Ovary (tissue), 3 donors: Measurements from ENCODE around the gene RGS7.
"Not testable (repeated sequence)": the region's sequence is repeated elsewhere in the genome, so short reads cannot be mapped to it uniquely, and the experiment has no call there.

Experiments
- EP300 ChIP-seq: sonication (generic); formaldehyde crosslinking; IDR thresholded peaks from one replicate; pipeline ENCODE4 v1.6.1; 2017; ENCODE audit warnings: antibody characterized with exemption
- POLR2A ChIP-seq: fragments of 450-650 bp; IDR thresholded peaks from one replicate; pipeline ENCODE4 v1.6.1; 2017; ENCODE audit warnings: antibody characterized with exemption, mild to moderate bottlenecking, moderate library complexity
- TF ChIP-seq, protein P1 (sequence below), 3 donors: fragments of 450-650 bp in 2 of 3; fragments of 200-600 bp in 1 of 3; IDR thresholded peaks; one replicate each; pipeline versions ENCODE4 v1.5.1 to v1.8.0; 2016 to 2022; ENCODE audit warnings: antibody characterized with exemption in 3 of 3, mild to moderate bottlenecking in 1 of 3
- donor health status: DM: no; HTN: no; CAD: no.

DNA sequence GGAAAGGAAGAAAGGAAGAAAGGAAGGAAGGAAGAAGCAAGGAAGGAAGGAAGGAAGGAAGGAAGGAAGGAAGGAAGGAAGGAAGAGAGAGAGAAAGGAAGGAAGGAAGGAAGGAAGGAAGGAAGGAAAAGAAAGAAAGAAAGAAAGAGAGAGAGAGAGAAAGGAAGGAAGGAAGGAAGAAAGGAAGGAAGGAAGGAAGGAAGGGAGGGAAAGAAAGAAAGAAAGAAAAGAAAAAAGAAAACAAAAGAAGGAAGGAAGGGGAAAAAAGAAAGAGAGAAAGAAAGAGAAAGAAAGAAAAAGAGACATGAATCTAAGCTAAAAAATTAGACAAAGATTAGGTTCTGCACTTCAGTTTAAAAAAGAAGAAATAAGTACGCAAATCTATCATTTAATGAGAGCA, 136.1 kb downstream of the RGS7 start:
- not testable (repeated sequence) for TF ChIP-seq POLR2A, EP300
- TF ChIP-seq, protein P1, sequence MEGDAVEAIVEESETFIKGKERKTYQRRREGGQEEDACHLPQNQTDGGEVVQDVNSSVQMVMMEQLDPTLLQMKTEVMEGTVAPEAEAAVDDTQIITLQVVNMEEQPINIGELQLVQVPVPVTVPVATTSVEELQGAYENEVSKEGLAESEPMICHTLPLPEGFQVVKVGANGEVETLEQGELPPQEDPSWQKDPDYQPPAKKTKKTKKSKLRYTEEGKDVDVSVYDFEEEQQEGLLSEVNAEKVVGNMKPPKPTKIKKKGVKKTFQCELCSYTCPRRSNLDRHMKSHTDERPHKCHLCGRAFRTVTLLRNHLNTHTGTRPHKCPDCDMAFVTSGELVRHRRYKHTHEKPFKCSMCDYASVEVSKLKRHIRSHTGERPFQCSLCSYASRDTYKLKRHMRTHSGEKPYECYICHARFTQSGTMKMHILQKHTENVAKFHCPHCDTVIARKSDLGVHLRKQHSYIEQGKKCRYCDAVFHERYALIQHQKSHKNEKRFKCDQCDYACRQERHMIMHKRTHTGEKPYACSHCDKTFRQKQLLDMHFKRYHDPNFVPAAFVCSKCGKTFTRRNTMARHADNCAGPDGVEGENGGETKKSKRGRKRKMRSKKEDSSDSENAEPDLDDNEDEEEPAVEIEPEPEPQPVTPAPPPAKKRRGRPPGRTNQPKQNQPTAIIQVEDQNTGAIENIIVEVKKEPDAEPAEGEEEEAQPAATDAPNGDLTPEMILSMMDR (IDR thresholded peaks at IDR 0.05), result not testable (repeated sequence)
